Right lobe of liver (tissue), 6 donors: ENCODE results near the gene FAM117B. TPM values are rescaled to one million over a fixed set of nuclear protein-coding genes. Genes with fewer than 3 reads are reported as not detected.

Experiments used
- ATAC-seq, 4 donors: fragments of 200-7000 bp; cut with Tn5 transposase; one replicate each; pipeline ENCODE4 v1.9.1; 2020; ENCODE audit warnings: mild to moderate bottlenecking in 4 of 4, moderate library complexity in 4 of 4
- DNase-seq, 3 donors: peaks; one replicate each; pipeline ENCODE4 v3.0.0-alpha.2; 2020
- H3K27ac ChIP-seq, 3 donors: fragments of 200-600 bp; one replicate each; pipeline ENCODE4 v1.8.0; 2022
- H3K27me3 ChIP-seq, 2 donors: fragments of 200-600 bp; one replicate each; pipeline ENCODE4 v1.8.0; 2022
- H3K36me3 ChIP-seq, 4 donors: fragments of 200-600 bp; sonication (generic) in 1 of 4; one replicate each; pipeline versions ENCODE4 v1.5.1 to v1.8.0; 2017 to 2022; ENCODE audit warnings: control low read depth in 1 of 4
- H3K4me1 ChIP-seq, 4 donors: fragments of 200-600 bp; sonication (generic) in 1 of 4; one replicate each; pipeline versions ENCODE4 v1.5.1 to v1.8.0; 2017 to 2022; ENCODE audit warnings: control low read depth in 1 of 4
- H3K4me3 ChIP-seq, 3 donors: fragments of 200-600 bp; one replicate each; pipeline ENCODE4 v1.8.0; 2022
- H3K9me3 ChIP-seq, 4 donors: fragments of 200-600 bp; sonication (generic) in 1 of 4; one replicate each; pipeline versions ENCODE4 v1.5.1 to v1.8.0; 2017 to 2022; ENCODE audit warnings: control low read depth in 1 of 4
- CTCF ChIP-seq, 4 donors: fragments of 200-600 bp in 3 of 4; fragments of 450-650 bp in 1 of 4; IDR thresholded peaks; one replicate each; pipeline versions ENCODE4 v1.5.1 to v1.8.0; 2016 to 2022; ENCODE audit warnings: antibody characterized with exemption in 4 of 4, mild to moderate bottlenecking in 2 of 4
- POLR2A ChIP-seq: fragments of 450-650 bp; IDR thresholded peaks from one replicate; pipeline ENCODE4 v1.6.1; 2017; ENCODE audit warnings: antibody characterized with exemption, mild to moderate bottlenecking
- WGBS: methylation state at CpG from one replicate; pipeline ENCODE4 v1.1.6; 2018; ENCODE audit warnings: low coverage, low lambda C conversion rate; ENCODE audit not compliant: insufficient coverage; ENCODE audit errors: missing lambda C conversion rate; 5-methylcytosine and 5-hydroxymethylcytosine counted together
- intact Hi-C, 2 donors: fragments of 100-400 bp; cut with DNase I; formaldehyde crosslinking; loops; one replicate each; pipeline versions ENCODE4 v1.11.2 to v1.14.1; 2022
- total RNA-seq, 6 experiments: library from RNA; depleted of rRNA in 2 of 6; stranded (reverse); fragments of >200 nt in 2 of 6; fragmentation: NEBNext Ultra II Directional in 3 of 6; extraction: Animal tissue kit (Norgen Biotek cat#: 25700) in 3 of 6; gene quantifications; one replicate each; pipeline versions ENCODE4 v1.1.0 to v1.2.4, GENCODE V29; 2016 to 2023
- donor health status: DM: no; HTN: yes; CAD: no.
- donor health status: DM: no; HTN: no; CAD: no.
- donor health status: DM: no; HTN: no; CAD: no.
- donor health status: DM: no; HTN: yes; CAD: no.
- donor health status: DM: no; HTN: yes; CAD: no.

The FAM117B gene
- total RNA-seq, 6 experiments from 2014 or later = 1.8 to 2.8 (median 2.3) TPM

DNA sequence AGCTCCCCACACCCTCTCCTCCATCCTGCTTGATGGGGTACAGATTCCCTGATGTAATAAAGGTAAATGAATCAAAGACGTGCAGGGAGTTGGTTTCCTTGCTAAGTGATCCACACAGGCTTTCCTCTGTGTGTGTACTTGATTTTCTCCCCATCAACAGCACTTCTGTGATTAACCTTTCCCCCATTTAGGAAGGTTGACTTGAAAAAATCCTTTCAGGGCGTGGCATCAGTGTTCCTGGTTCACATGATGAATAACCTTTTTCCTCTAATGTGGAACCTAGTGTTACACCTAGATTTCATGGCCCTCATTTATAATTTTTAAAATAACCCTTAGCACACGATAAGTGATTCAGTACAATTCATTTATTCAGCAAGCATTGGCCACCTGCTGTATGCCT lies 121.8 kb downstream of the FAM117B start:
- no peak for ATAC-seq
- 82% methylated on average over 3 of the region's 3 CpGs for WGBS

DNA sequence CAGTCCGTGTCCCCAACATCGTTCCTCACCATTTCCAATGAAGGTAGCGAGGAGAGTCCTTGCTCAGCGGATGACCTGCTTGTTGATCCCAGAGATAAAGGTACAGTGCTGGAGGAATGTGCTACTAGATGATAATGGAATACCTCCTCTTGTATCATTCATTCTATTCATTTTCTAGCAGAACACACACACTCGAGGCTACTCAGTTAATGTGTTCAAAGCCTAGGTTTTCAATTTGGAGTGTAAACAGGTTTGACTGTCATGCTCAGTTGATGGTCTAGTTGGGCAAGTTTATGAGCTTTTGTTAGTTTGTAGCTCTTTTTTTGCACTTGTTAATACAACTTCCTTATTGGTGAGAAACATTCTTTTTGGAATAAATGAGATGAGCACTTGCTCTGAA lies 122.6 kb downstream of the FAM117B start:
- Histone ChIP-seq H3K36me3 (no peaks in the 10 kb centered on the region), H3K4me1 (no peaks in the 10 kb centered on the region), H3K27me3 (no peaks in the 10 kb centered on the region), H3K4me3 (no peak overlapping the region), H3K27ac (no peak overlapping the region), H3K9me3 (no peaks in the 10 kb centered on the region)
- intact Hi-C loops = no loop called here
- 93% methylated on average over 5 of the region's 5 CpGs for WGBS
- TF ChIP-seq POLR2A = no peak
- no peak for TF ChIP-seq CTCF (IDR thresholded peaks at IDR 0.05)
- ATAC-seq (no peak), DNase-seq (no peak)

More for the DNA sequence above, 121.8 kb downstream of the FAM117B start:
- no peaks in the 10 kb centered on the region for H3K36me3 ChIP-seq
- H3K4me3 ChIP-seq = no peak overlapping the region
- TF ChIP-seq CTCF (IDR thresholded peaks at IDR 0.05) (no peak), POLR2A (no peak)
- no peak overlapping the region for H3K27ac ChIP-seq
- DNase-seq = no peak
- intact Hi-C loops = no loop called here
- no peaks in the 10 kb centered on the region for H3K4me1 ChIP-seq
- H3K27me3 ChIP-seq = no peaks in the 10 kb centered on the region
- no peaks in the 10 kb centered on the region for H3K9me3 ChIP-seq

DNA sequence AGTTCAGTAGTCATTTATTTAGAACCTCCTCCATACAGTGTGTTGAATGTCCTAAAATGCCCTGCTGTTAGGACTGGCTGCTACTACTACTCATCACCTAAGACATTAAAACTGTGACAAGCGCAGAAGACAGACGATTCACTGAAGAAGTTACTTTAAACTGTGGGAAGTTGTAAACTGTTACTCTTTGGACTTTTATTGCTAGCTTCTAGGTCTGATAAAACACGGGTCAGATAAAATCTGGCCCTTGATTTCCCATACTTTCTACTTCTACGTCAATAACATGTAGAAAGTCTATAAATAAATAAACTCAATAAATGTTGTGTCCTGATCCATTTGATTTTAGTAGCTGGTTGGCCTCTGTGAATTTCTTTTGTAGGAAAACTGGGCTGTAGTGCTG lies 123.4 kb downstream of the FAM117B start:
- WGBS = 85% methylated on average over 4 of the region's 4 CpGs
- no peaks in the 10 kb centered on the region for H3K36me3 ChIP-seq
- ATAC-seq (no peak), DNase-seq (no peak)
- TF ChIP-seq CTCF (IDR thresholded peaks at IDR 0.05) (no peak), POLR2A (no peak)
- no peaks in the 10 kb centered on the region for H3K4me1 ChIP-seq
- intact Hi-C loops = no loop called here
- no peak overlapping the region for H3K4me3 ChIP-seq
- no peaks in the 10 kb centered on the region for H3K27me3 ChIP-seq
- H3K27ac ChIP-seq = no peak overlapping the region
- no peaks in the 10 kb centered on the region for H3K9me3 ChIP-seq

- whole genome bisulfite sequencing = 70% methylated on average over 2 of the region's 2 CpGs
- Histone ChIP-seq H3K9me3 (no peaks in the 10 kb centered on the region), H3K36me3 (no peaks in the 10 kb centered on the region), H3K27ac (no peak overlapping the region), H3K4me3 (no peak overlapping the region), H3K4me1 (no peaks in the 10 kb centered on the region), H3K27me3 (no peaks in the 10 kb centered on the region)
- ATAC-seq (no peak), DNase-seq (no peak)
- intact Hi-C loops = no loop called here
- no peak for TF ChIP-seq POLR2A
- TF ChIP-seq CTCF (IDR thresholded peaks at IDR 0.05) = no peak
Observed at GRCh38 chr2:202758604-202759003, 123.8 kb downstream of the FAM117B start.

GRCh38 chr2:202760848-202761247 lies 126.1 kb downstream of the FAM117B start:
- ATAC-seq (no peak), DNase-seq (no peak)
- intact Hi-C loops = no loop called here
- no peak for TF ChIP-seq POLR2A
- Histone ChIP-seq H3K36me3 (no peaks in the 10 kb centered on the region), H3K9me3 (no peaks in the 10 kb centered on the region), H3K27ac (no peak overlapping the region), H3K27me3 (no peaks in the 10 kb centered on the region), H3K4me1 (no peaks in the 10 kb centered on the region), H3K4me3 (no peak overlapping the region)
- 93% methylated on average over 1 of the region's 2 CpGs for WGBS
